Measurements from ENCODE around the gene DNAJB14.

Gene DNAJB14

DNA sequence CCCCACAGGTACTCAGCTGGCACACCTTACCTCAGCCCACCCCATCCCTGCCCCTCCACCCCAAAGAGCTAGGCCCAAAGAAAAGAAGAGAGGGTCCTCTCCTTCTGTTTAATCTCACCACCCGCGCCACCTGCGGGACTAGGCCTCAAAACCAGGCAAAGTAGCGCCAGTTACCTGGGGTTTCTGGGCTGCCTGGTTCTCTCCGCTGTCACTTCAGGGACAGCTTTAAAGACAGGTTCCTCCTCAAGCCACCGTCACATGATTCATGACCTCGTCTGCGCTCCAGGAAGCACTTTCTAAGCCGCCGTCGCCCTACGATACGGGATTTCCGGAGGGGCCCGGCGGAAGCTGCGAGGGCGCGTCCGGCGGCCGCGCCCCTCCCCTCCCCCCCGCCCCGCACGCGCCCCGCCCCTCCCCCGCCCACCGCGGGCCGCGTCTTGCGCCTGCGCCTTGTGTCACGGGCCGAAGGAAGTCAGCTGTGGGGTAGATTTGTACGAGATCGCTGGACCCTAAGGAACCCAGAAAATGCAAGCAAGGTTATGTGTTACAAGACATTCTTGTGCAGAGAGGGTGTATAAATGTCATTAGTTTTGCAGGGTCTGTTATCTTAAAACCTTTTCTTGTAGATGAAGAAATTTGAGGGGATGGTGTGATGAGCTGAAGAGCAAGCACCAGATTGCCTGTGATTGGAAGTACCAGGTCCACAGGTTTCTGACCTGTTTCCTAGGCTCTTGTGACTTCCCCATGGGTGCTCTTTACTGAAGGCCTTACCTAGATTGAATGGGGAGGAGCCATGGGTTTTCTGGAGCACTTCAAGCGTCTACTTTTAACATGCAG, 52.0 kb downstream of the DNAJB14 start, which contains the start of gene LAMTOR3:
Gene LAMTOR3, minus strand, starts transcription at position 267 of the 837 bp plus-strand sequence. CDS start 464 bp downstream, outside the sequence.
- DNase-seq (peak; percentile 85 to 92), ATAC-seq (peak; percentile 100)
- H3K9me3 Mint-ChIP-seq = no peaks in the 10 kb centered on the region
- peak within 1 kb of the TSS; percentile 96 to 97 for H3K4me3 Mint-ChIP-seq
- peak within 1 kb of the TSS; percentile 99 for H3K27ac Mint-ChIP-seq
- H3K4me1 Mint-ChIP-seq = peaks cover 44% of the 10 kb centered on the region
- no peaks in the 10 kb centered on the region for H3K27me3 Mint-ChIP-seq

DNA sequence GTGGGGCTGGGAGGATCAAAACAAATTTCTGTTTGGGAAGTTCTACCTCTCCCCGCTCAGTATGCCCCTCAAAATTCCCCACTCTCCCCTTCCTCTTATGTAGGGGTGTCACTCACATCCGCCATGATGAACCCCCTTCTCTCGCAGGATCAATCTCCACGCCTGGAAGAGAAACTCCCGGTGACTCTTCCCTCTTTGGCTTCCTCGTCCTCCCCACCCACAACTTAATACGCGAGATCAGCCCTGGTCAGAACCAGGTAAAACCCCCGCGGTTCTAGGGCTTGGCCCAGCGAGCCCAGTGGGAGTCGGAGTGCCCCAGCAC, 52.6 kb downstream of the DNAJB14 start:
- Mint-ChIP-seq H3K9me3 (no peaks in the 10 kb centered on the region), H3K27me3 (no peaks in the 10 kb centered on the region), H3K4me3 (peak overlapping the region; percentile 96 to 97), H3K4me1 (peaks cover 44% of the 10 kb centered on the region), H3K27ac (peak overlapping the region; percentile 99)
- ATAC-seq (no peak), DNase-seq (no peak)

DNA sequence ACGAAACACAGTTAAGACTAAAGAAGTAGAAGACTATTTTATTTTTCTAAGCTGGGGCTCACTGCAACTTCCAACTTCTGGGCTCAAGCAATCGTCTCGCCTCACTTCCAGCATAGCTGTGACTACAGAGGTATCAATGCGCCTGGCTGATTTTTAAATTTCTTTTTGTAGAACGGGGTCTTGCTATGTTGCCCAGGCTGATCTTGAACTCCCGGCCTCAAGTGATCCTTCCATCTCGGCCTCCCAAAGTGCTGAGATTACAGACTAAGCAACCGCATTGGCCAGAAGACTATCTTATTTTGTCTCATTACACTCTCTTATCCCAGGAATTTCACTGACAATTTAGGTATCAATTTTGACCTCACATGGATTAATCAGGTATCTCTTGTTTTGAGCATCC, 53.4 kb downstream of the DNAJB14 start:
- ATAC-seq = no peak
- H3K4me3 Mint-ChIP-seq = peak overlapping the region; percentile 96 to 97
- DNase-seq = no peak
- H3K4me1 Mint-ChIP-seq = peaks cover 44% of the 10 kb centered on the region
- no peaks in the 10 kb centered on the region for H3K9me3 Mint-ChIP-seq
- H3K27ac Mint-ChIP-seq = peak overlapping the region; percentile 99
- H3K27me3 Mint-ChIP-seq = no peaks in the 10 kb centered on the region

DNA sequence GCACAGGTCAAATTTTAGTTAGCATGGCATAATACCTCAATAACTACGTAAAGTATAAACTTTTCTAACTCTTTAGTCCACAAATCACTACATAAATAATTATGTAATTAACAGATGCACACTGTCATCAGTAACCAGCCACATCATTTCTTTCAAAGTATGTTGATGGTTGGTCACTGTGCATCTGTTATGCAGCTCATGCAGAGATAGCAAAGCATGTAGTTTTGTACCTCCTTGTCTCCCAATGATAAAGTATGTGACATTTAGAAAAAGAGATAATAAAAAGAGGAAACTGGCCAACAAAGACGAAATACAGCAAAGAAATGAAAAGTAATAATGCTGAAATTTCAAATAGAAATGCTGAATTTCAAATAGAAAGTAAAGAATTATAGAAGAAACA, 55.1 kb downstream of the DNAJB14 start:
- Mint-ChIP-seq H3K27ac (peak overlapping the region; percentile 41 to 75), H3K27me3 (no peaks in the 10 kb centered on the region), H3K4me3 (peak overlapping the region in 1 of 2 donors; percentile 2), H3K4me1 (peaks cover 44% of the 10 kb centered on the region), H3K9me3 (no peaks in the 10 kb centered on the region)
- no peak for DNase-seq
- no peak for ATAC-seq

DNA sequence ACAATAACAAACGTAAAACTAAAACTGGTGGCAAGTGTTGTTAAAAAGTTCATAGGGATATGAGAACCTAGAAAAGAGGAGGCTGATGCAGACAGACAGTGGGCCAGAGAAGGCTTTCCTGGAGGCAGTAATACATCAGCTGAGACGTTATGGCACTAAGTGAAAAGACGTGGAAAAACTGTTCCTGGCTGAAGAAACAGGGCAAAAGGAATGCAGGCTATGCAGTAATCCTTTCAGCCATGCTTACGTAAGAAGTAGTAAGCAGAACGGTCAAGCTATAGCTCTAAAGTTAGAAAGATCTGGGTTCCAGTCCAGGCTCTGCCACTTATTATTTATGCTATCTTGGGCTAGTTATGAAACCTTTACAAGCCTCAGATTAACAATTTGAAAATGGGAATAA, 58.6 kb downstream of the DNAJB14 start:
- no peaks in the 10 kb centered on the region for H3K27me3 Mint-ChIP-seq
- H3K9me3 Mint-ChIP-seq = no peaks in the 10 kb centered on the region
- H3K27ac Mint-ChIP-seq = no peak overlapping the region
- H3K4me1 Mint-ChIP-seq = peaks cover 19% of the 10 kb centered on the region
- no peak for ATAC-seq
- H3K4me3 Mint-ChIP-seq = no peak overlapping the region
- DNase-seq = no peak

DNA sequence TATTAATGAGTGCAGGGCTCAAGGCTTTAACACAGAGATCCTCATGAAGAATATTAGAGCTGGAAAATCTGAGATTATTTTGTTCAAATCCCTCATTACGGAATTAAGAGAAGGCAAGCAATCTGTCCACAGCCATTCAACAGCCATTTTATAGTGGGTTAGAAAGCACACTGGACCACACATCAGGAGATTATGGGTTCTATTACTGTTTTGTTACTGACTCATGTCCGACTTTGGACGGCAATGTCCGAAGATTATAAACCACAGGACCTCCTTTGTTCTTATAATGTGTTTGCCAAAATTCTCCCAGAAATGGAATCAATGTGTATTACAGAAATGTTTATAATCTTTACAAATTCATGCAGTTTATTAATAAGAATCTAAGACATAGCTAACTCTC, 60.3 kb downstream of the DNAJB14 start:
- H3K4me3 Mint-ChIP-seq = no peak overlapping the region
- no peaks in the 10 kb centered on the region for H3K9me3 Mint-ChIP-seq
- DNase-seq (no peak), ATAC-seq (no peak)
- H3K27me3 Mint-ChIP-seq = no peaks in the 10 kb centered on the region
- H3K4me1 Mint-ChIP-seq = peaks cover 6% of the 10 kb centered on the region
- no peak overlapping the region for H3K27ac Mint-ChIP-seq

DNA sequence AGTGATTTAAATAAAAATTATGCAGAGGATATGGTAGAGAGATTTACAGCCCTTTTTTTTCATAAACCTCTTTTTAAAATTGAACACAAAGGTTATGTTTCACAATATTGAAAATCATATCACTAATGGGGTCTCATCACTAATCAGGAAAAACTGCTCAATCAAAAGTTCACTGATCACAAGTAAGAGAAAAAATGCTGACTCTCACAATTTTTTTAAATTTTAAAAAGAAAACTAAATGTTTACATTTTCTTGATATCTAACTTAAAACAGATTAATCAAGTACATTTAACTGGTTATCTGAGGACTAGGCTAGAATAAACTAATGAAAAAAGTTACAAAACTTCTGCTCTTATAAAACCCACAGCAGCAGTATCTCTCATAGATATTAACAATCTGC, 60.7 kb downstream of the DNAJB14 start:
- no peak for ATAC-seq
- Mint-ChIP-seq H3K9me3 (no peaks in the 10 kb centered on the region), H3K27ac (no peak overlapping the region), H3K4me1 (peaks cover 1% of the 10 kb centered on the region), H3K27me3 (no peaks in the 10 kb centered on the region), H3K4me3 (no peak overlapping the region)
- no peak for DNase-seq

DNA sequence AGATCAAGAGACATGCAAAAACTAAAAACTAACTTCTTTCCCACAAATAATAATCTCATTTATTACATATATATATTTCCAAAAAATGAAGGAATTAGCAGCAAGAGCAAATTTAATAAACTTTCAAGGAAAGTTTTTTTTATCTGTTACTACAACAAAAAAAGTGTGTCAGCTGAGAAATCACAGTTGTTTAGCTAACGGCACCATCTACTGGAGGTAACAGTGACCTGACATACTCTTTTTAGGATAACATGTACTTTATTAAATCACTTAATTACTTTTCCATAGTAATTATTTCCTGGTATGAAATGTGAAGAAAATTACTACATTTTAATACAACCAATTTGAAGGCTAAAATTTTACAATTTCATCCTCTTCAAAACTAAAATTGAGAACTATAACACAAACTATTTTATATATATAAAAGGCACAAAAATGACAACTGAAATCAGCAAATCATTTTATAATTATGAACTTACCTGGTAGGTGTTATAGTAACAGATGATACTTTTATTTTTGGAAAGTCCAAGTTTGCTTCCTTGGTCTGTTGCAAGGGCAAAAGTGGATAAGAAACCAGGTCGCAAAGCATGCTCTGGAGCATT, 61.3 kb downstream of the DNAJB14 start:
- no peak for ATAC-seq
- no peak overlapping the region for H3K4me3 Mint-ChIP-seq
- H3K27me3 Mint-ChIP-seq = no peaks in the 10 kb centered on the region
- no peak overlapping the region for H3K27ac Mint-ChIP-seq
- H3K4me1 Mint-ChIP-seq = no peaks in the 10 kb centered on the region
- H3K9me3 Mint-ChIP-seq = no peaks in the 10 kb centered on the region
- DNase-seq = peak in 1 of 2 donors; percentile 18

DNA sequence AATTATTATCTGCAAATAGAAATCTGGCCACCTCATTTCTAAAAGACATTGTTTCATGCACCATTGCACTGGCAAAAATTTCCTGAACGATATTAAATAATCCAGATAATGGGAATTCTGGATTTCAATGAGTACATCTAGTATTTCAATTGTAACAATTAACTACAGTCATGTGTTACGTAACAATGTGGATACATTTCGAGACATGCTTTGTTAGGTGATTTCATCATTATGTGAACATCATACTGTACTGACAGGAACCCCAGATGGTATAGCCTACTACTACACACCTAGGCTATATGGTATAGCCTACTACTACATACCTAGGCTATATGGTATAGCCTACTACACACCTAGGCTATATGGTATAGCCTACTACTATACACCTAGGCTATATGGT, 67.0 kb downstream of the DNAJB14 start:
- ATAC-seq (no peak), DNase-seq (no peak)

DNA sequence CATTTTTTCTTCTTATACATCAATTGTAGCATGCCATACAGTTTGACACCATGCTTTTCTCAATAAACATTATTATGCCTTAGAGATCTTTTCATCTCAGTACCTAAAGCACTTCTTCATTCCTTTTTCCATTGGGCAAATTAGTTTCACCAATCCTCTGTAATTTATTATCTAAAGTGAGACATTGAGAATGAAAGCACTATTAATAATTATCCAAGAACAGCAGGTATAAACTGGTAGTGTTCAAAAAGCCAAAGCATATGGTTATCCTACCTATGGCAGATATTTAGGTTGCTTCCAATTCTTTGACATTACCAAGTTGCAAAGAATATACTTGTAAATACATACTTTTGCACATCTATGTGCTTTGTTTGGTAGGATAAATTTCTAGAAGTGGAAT, 67.8 kb downstream of the DNAJB14 start:
- Mint-ChIP-seq H3K4me3 (no peak overlapping the region), H3K9me3 (no peaks in the 10 kb centered on the region), H3K27me3 (no peaks in the 10 kb centered on the region), H3K4me1 (no peaks in the 10 kb centered on the region), H3K27ac (no peak overlapping the region)
- ATAC-seq (no peak), DNase-seq (no peak)

More for the DNA sequence above, 67.0 kb downstream of the DNAJB14 start:
- Mint-ChIP-seq H3K4me1 (no peaks in the 10 kb centered on the region), H3K4me3 (no peak overlapping the region), H3K27me3 (no peaks in the 10 kb centered on the region), H3K9me3 (no peaks in the 10 kb centered on the region), H3K27ac (no peak overlapping the region)

DNA sequence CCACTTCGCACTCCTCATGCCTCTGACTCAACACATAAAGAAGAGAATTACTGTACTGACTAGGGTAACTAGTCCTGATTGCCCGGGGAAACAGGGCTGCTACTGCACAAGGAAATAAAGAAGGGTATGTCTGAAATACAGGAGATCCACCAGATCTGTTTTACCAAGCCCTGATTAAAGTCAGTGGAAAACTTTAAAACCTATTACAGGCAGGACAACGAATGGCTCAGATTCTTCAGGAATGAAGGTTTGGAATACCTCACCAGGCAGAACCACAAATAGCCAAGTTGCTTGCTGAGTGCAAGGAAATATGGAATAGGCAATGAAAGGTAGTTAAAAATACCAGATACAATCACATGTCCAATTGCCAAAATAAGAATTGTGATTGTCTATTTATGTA, 69.5 kb downstream of the DNAJB14 start:
- Mint-ChIP-seq H3K9me3 (peaks cover under 1% of the 10 kb centered on the region in 2 donors), H3K27ac (no peak overlapping the region), H3K4me1 (no peaks in the 10 kb centered on the region), H3K4me3 (no peak overlapping the region), H3K27me3 (no peaks in the 10 kb centered on the region)
- ATAC-seq (no peak), DNase-seq (no peak)

DNA sequence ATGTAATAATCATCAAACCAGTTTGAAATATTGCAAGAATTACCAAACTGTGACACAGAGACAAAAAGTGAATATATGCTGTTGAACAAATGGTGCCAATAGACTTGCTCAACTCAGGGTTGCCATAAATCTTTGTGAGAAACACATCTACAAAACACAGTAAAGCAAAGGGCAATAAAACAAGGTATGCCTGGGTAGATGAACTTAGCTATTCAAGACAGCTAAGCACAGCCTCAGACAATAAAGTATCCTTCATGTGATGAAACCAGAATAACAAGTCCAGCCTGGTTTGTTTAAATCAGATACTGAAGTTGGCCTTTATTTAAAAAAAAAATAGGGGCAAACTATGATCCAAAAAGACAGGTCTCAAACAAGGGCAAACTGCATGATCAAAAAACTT, 71.3 kb downstream of the DNAJB14 start:
- ATAC-seq = no peak
- no peak overlapping the region for H3K27ac Mint-ChIP-seq
- H3K4me3 Mint-ChIP-seq = no peak overlapping the region
- no peaks in the 10 kb centered on the region for H3K4me1 Mint-ChIP-seq
- H3K9me3 Mint-ChIP-seq = peaks cover 6% of the 10 kb centered on the region in 2 donors
- H3K27me3 Mint-ChIP-seq = no peaks in the 10 kb centered on the region
- no peak for DNase-seq

DNA sequence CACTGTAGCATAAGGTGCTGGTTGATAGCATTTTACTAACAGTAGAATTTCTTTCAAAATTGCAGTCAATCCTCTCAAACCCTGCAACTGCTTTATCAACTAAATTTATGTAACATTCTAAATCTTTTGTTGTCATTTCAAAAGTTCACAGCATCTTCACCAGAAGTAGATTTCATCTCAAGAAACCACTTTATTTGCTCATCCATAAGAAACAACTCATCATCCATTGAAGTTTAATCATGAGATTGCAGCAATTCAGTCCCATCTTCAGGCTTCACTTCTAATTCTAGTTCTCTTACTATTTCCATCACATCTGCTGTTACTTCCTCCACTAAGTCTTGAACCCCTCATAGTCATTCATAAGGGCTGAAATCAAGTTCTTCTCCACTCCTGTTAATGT, 73.8 kb downstream of the DNAJB14 start:
- ATAC-seq = no peak
- H3K4me3 Mint-ChIP-seq = no peak overlapping the region
- H3K27me3 Mint-ChIP-seq = no peaks in the 10 kb centered on the region
- DNase-seq = no peak
- H3K9me3 Mint-ChIP-seq = peaks cover 6% of the 10 kb centered on the region in 2 donors
- peaks cover 7% of the 10 kb centered on the region for H3K4me1 Mint-ChIP-seq
- H3K27ac Mint-ChIP-seq = no peak overlapping the region

DNA sequence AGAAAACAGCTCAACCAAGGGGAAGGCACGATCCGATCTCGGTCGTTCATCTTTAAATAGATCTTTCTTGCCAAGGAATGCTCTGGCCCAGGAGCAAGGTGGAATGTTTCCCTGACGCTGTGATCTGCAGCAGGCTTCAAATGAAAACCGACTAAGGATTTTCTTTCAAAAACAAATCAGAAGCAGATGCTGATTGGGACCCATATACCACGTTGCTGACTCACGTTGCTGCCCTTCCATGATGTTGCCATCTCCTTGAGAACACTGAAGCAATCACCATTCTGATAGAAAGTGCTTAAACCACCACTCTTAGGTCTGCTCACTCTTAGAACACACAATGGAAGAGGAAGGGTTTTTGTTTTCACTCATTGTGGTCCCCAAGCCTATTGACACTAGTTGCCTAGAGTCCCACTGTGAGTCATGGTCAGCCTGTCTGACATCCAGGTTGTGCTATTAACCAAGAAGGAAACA, 78.3 kb downstream of the DNAJB14 start:
- H3K9me3 Mint-ChIP-seq = peaks cover 6% of the 10 kb centered on the region in 2 donors
- ATAC-seq (peak; percentile 100), DNase-seq (peak in 1 of 2 donors; percentile 60)
- peak overlapping the region in 1 of 2 donors; percentile 68 for H3K4me3 Mint-ChIP-seq
- no peaks in the 10 kb centered on the region for H3K27me3 Mint-ChIP-seq
- H3K27ac Mint-ChIP-seq = peak overlapping the region in 1 of 2 donors; percentile 66
- peaks cover 7% of the 10 kb centered on the region for H3K4me1 Mint-ChIP-seq

DNA sequence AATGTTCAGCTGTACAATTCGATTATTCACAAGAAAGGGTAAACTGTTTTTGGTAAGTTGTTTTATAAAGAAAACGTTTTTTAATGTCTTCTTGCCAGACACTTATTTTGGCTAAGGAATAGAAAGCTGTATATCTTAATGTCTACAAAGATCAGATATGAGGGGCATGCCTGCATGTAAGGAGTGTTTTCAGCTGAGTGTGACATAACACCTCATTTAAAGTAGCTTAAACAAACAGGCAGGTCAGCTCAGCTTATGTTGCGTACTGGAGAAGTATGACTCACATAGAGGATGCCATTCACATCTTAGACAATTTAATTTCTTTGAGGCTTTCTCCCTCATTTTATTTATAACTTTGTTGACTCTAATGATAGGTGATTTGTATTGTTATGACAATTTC, 82.6 kb downstream of the DNAJB14 start:
- H3K27ac Mint-ChIP-seq = no peak overlapping the region
- no peak for DNase-seq

More for the DNA sequence above, 82.6 kb downstream of the DNAJB14 start:
- Mint-ChIP-seq H3K4me1 (peaks cover 27% of the 10 kb centered on the region), H3K4me3 (no peak overlapping the region), H3K9me3 (no peaks in the 10 kb centered on the region), H3K27me3 (no peaks in the 10 kb centered on the region)
- no peak for ATAC-seq

Measured in stimulated activated naive CD8-positive, alpha-beta T cell treated with anti-CD3 and anti-CD28 coated beads, Interleukin-15, amount 100 ng/mL, for 72 hours (primary cell).